NCI-H146 treated with DMSO at 0.1 percent for 48 hours (cell line): Measurements from ENCODE around the gene ZNG1A.
"Not testable (repeated sequence)": the region's sequence is repeated elsewhere in the genome, so short reads cannot be mapped to it uniquely, and the experiment has no call there.

Experiments used
- DNase-seq: peaks from one replicate; lab custom pipeline; 2025; ENCODE audit not compliant: unreplicated experiment; lab: John Stamatoyannopoulos, UW

Gene ZNG1A

GRCh38 chr9:98775-99174 lies 80.1 kb downstream of the ZNG1A start:
- DNase-seq: not testable (repeated sequence)

- DNase-seq: not testable (repeated sequence)
These were observed 83.9 kb downstream of the ZNG1A start for GRCh38 chr9:94992-95391.

GRCh38 chr9:94323-94722 lies 84.5 kb downstream of the ZNG1A start:
- DNase-seq: not testable (repeated sequence)

GRCh38 chr9:93909-94308 lies 84.9 kb downstream of the ZNG1A start:
- DNase-seq: not testable (repeated sequence)

- not testable (repeated sequence) for DNase-seq
These were observed 88.0 kb downstream of the ZNG1A start for GRCh38 chr9:90851-91250.

- DNase-seq: not testable (repeated sequence)
These were observed 90.3 kb downstream of the ZNG1A start for GRCh38 chr9:88396-89037.

- not testable (repeated sequence) for DNase-seq
These were observed 91.0 kb downstream of the ZNG1A start for GRCh38 chr9:87860-88259.

- not testable (repeated sequence) for DNase-seq
These were observed 91.8 kb downstream of the ZNG1A start for GRCh38 chr9:87105-87504.

- DNase-seq: not testable (repeated sequence)
These were observed 92.2 kb downstream of the ZNG1A start for GRCh38 chr9:86697-87096.

- DNase-seq: not testable (repeated sequence)
These were observed 95.7 kb downstream of the ZNG1A start for GRCh38 chr9:82932-83689.

GRCh38 chr9:78333-78732 lies 100.5 kb downstream of the ZNG1A start:
- DNase-seq: not testable (repeated sequence)

- DNase-seq: not testable (repeated sequence)
These were observed 102.5 kb downstream of the ZNG1A start for GRCh38 chr9:76389-76788.

- not testable (repeated sequence) for DNase-seq
These were observed 104.8 kb downstream of the ZNG1A start for GRCh38 chr9:73900-74525.

GRCh38 chr9:73076-73899 lies 105.6 kb downstream of the ZNG1A start:
- not testable (repeated sequence) for DNase-seq
